A549 (cell line): ENCODE measurements around the gene SLC25A26. TPM values are rescaled to one million over a fixed set of nuclear protein-coding genes. Genes with fewer than 3 reads are reported as not detected.

Experiments
- ATAC-seq, 2 experiments: fragments of 200-7000 bp in 1 of 2; fragments of >200 bp in 1 of 2; cut with Nextera tagmentation in 1 of 2; cut with Tn5 transposase in 1 of 2; 3 replicates each; pipeline versions ENCODE4 v1.8.0 to v1.9.1; 2018 to 2020; ENCODE audit warnings: mild to moderate bottlenecking in 1 of 2, moderate library complexity in 1 of 2
- CTCF ChIA-PET: fragments of 300-600 bp; sonication (Branson Sonifier 250); formaldehyde crosslinking; extraction: SDS; loops from one replicate; lab custom pipeline; 2021; ENCODE audit warnings: antibody characterized with exemption, inconsistent platforms; lab: Yijun Ruan, JAX
- POLR2A ChIA-PET: fragments of 350-600 bp; formaldehyde crosslinking; extraction: SDS; loops from one replicate; lab custom pipeline; 2021; ENCODE audit warnings: antibody characterized with exemption, inconsistent platforms; lab: Yijun Ruan, JAX
- DNase-seq, 2 experiments: peaks; one replicate each; pipeline versions ENCODE4 v3.0.0 to v3.0.0-alpha.2; 2011 to 2016; ENCODE audit warnings: low read depth in 1 of 2, low spot score in 1 of 2
- FAIRE-seq: peaks from 2 replicates; lab custom pipeline; 2011; peaks lifted over from hg19 to GRCh38; lab: Jason Lieb, UNC
- H3K27ac ChIP-seq, 2 experiments: fragments of >200 bp; sonication (Bioruptor Twin); formaldehyde crosslinking; 3 replicates each; pipeline ENCODE4 v1.5.1; 2016 to 2017
- H3K4me1 ChIP-seq: fragments of >200 bp; sonication (Bioruptor Twin); formaldehyde crosslinking; 3 replicates; pipeline ENCODE4 v1.6.1; 2016
- H3K4me2 ChIP-seq: fragments of >200 bp; sonication (Bioruptor Twin); formaldehyde crosslinking; 3 replicates; pipeline ENCODE4 v1.6.1; 2016
- H3K4me3 ChIP-seq: fragments of >200 bp; sonication (Bioruptor Twin); formaldehyde crosslinking; 3 replicates; pipeline ENCODE4 v1.5.1; 2016
- H3K9me3 ChIP-seq: fragments of >200 bp; sonication (Bioruptor Twin); formaldehyde crosslinking; 3 replicates; pipeline ENCODE4 v1.6.1; 2016
- BCL3 ChIP-seq: fragments of >200 bp; sonication (Bioruptor Twin); formaldehyde crosslinking; IDR thresholded peaks from 3 replicates; pipeline ENCODE4 v1.6.1; 2016
- CHD4 ChIP-seq: fragments of 200-600 bp; sonication (generic); IDR thresholded peaks from 2 replicates; pipeline ENCODE4 v1.6.1; 2016; ENCODE audit warnings: antibody characterized with exemption, mild to moderate bottlenecking, borderline replicate concordance
- CTCF ChIP-seq: fragments of >200 bp; sonication (Bioruptor Twin); formaldehyde crosslinking; IDR thresholded peaks from 3 replicates; pipeline ENCODE4 v1.5.1; 2016
- EHF ChIP-seq: fragments of 250-450 bp; sonication (Bioruptor Pico); IDR thresholded peaks from 2 replicates; pipeline ENCODE4 v1.5.0; 2020; ENCODE audit warnings: mild to moderate bottlenecking
- EHMT2 ChIP-seq: fragments of 200-600 bp; sonication (generic); IDR thresholded peaks from 2 replicates; pipeline ENCODE4 v1.6.1; 2016; ENCODE audit warnings: antibody characterized with exemption, low read depth, mild to moderate bottlenecking, moderate library complexity
- ELK1 ChIP-seq: fragments of 150-350 bp; IDR thresholded peaks from 2 replicates; pipeline ENCODE4 v1.6.1; 2014; ENCODE audit warnings: low read depth, mild to moderate bottlenecking, low read length
- ESRRA ChIP-seq: fragments of 150-350 bp; IDR thresholded peaks from 2 replicates; pipeline ENCODE4 v1.6.1; 2014; ENCODE audit warnings: mild to moderate bottlenecking, low read length, borderline replicate concordance
- FOXS1 ChIP-seq: fragments of 250-450 bp; sonication (Bioruptor Pico); IDR thresholded peaks from 2 replicates; pipeline ENCODE4 v1.5.0; 2020; ENCODE audit warnings: mild to moderate bottlenecking, moderate library complexity
- HDAC2 ChIP-seq: fragments of 200-600 bp; sonication (generic); IDR thresholded peaks from 2 replicates; pipeline ENCODE4 v1.6.1; 2016
- HES2 ChIP-seq: fragments of >200 bp; sonication (Bioruptor Twin); formaldehyde crosslinking; IDR thresholded peaks from 2 replicates; pipeline ENCODE4 v1.6.1; 2016
- HOXB5 ChIP-seq: fragments of 250-450 bp; sonication (Bioruptor Pico); IDR thresholded peaks from 2 replicates; pipeline ENCODE4 v1.5.0; 2020; ENCODE audit warnings: mild to moderate bottlenecking, moderate library complexity
- JUNB ChIP-seq: fragments of >200 bp; sonication (Bioruptor Twin); formaldehyde crosslinking; IDR thresholded peaks from 2 replicates; pipeline ENCODE4 v1.6.1; 2016
- MAFK ChIP-seq: fragments of 450-650 bp; IDR thresholded peaks from 2 replicates; pipeline ENCODE4 v1.6.1; 2014; ENCODE audit not compliant: partially characterized antibody
- MYC ChIP-seq: IDR thresholded peaks from 2 replicates; pipeline ENCODE4 v1.6.1; 2012; ENCODE audit warnings: mild to moderate bottlenecking, inconsistent platforms, low read length, improper control_type of control experiment, borderline replicate concordance
- PBX3 ChIP-seq: IDR thresholded peaks from 2 replicates; pipeline ENCODE4 v1.6.1; 2012
- PHF8 ChIP-seq: fragments of 200-600 bp; sonication (generic); IDR thresholded peaks from 2 replicates; pipeline ENCODE4 v1.6.1; 2016; ENCODE audit warnings: low read depth, mild to moderate bottlenecking, antibody characterized with exemption, moderate library complexity, borderline replicate concordance
- POLR2AphosphoS2 ChIP-seq: conservative IDR thresholded peaks from 2 replicates; pipeline ENCODE4 v1.6.1; 2012; ENCODE audit warnings: low read length, improper control_type of control experiment, inconsistent platforms
- RAD21 ChIP-seq, 2 experiments: fragments of >200 bp in 1 of 2; sonication (Bioruptor Twin) in 1 of 2; formaldehyde crosslinking in 1 of 2; IDR thresholded peaks in 1 of 2; conservative IDR thresholded peaks in 1 of 2; 2 replicates in 1 of 2; 3 replicates in 1 of 2; pipeline ENCODE4 v1.6.1; 2012 to 2018; ENCODE audit warnings: inconsistent platforms in 1 of 2
- REST ChIP-seq: fragments of 200-600 bp; sonication (generic); IDR thresholded peaks from 2 replicates; pipeline ENCODE4 v1.6.1; 2016; ENCODE audit warnings: antibody characterized with exemption, mild to moderate bottlenecking, moderate library complexity
- RNF2 ChIP-seq: fragments of 200-600 bp; sonication (generic); IDR thresholded peaks from 2 replicates; pipeline ENCODE4 v1.6.1; 2016; ENCODE audit warnings: low read depth, mild to moderate bottlenecking, antibody characterized with exemption, moderate library complexity, borderline replicate concordance
- SMC3 ChIP-seq: fragments of >200 bp; sonication (Bioruptor Twin); formaldehyde crosslinking; IDR thresholded peaks from 3 replicates; pipeline ENCODE4 v1.6.1; 2018; ENCODE audit warnings: inconsistent platforms
- TP53 ChIP-seq: fragments of 250-450 bp; sonication (Bioruptor Pico); IDR thresholded peaks from 2 replicates; pipeline ENCODE4 v1.5.0; 2021; ENCODE audit warnings: mild to moderate bottlenecking, moderate library complexity
- USF2 ChIP-seq: fragments of 450-650 bp; IDR thresholded peaks from 2 replicates; pipeline ENCODE4 v1.6.1; 2014; ENCODE audit warnings: antibody characterized with exemption
- WGBS: methylation state at CpG from one replicate; pipeline ENCODE4 v1.1.6; 2017; ENCODE audit errors: missing lambda C conversion rate; 5-methylcytosine and 5-hydroxymethylcytosine counted together
- polyA plus RNA-seq, 4 experiments: library from polyadenylated mRNA; depleted of rRNA in 3 of 4; stranded (reverse); fragments of >200 nt; fragmentation: RNase III in 1 of 4; extraction: RNeasy Plus Mini Kit Qiagen cat#74134 plus additional on column Dnase treatment in 1 of 4; gene quantifications; 2 replicates in 3 of 4; 3 replicates in 1 of 4; pipeline ENCODE4 v1.2.3, GENCODE V29; 2011 to 2017

SLC25A26 gene
- polyA plus RNA-seq, 2 of the 4 experiments (the other 2 are of a cell fraction) = 13.0 to 30.5 TPM

- no peak overlapping the region for H3K27ac ChIP-seq
- H3K4me2 ChIP-seq = no peak overlapping the region
- H3K4me1 ChIP-seq = no peaks in the 10 kb centered on the region
- no peak overlapping the region for H3K4me3 ChIP-seq
- DNase-seq = no peak
- H3K9me3 ChIP-seq = no peaks in the 10 kb centered on the region
- POLR2A ChIA-PET = no interaction called here
- CTCF ChIA-PET = no interaction called here
- TF ChIP-seq HOXB5 (CRISPR knock-in tag) (no peak), HDAC2 (no peak), POLR2AphosphoS2 (no peak), PHF8 (no peak), FOXS1 (CRISPR knock-in tag) (no peak), HES2 (no peak), MAFK (no peak), SMC3 (no peak), PBX3 (no peak)
- no peak for ATAC-seq
- no peak for FAIRE-seq
These were observed 45.8 kb downstream of the SLC25A26 start for GRCh38 chr3:66266551-66266950.

GRCh38 chr3:66267031-66267430 is 46.2 kb downstream of the SLC25A26 start:
- CTCF ChIA-PET = no interaction called here

More at GRCh38 chr3:66267031-66267430, 46.2 kb downstream of the SLC25A26 start:
- DNase-seq (no peak), ATAC-seq (no peak), FAIRE-seq (no peak)
- Histone ChIP-seq H3K4me3 (no peak overlapping the region), H3K4me1 (no peaks in the 10 kb centered on the region), H3K4me2 (no peak overlapping the region), H3K9me3 (no peaks in the 10 kb centered on the region), H3K27ac (no peak overlapping the region)
- WGBS = 78% methylated on average over 4 of the region's 4 CpGs
- TF ChIP-seq ESRRA = no peak
- no peak for TF ChIP-seq CTCF
- TF ChIP-seq HES2 = no peak
- TF ChIP-seq EHMT2 = no peak
- TF ChIP-seq TP53 (CRISPR knock-in tag) = no peak
- TF ChIP-seq BCL3 = no peak
- TF ChIP-seq REST = no peak
- no peak for TF ChIP-seq HDAC2
- TF ChIP-seq USF2 = no peak
- no peak for TF ChIP-seq JUNB
- no peak for TF ChIP-seq SMC3
- TF ChIP-seq ELK1 = no peak
- no peak for TF ChIP-seq RNF2
- no peak for TF ChIP-seq EHF (CRISPR knock-in tag)
- no peak for TF ChIP-seq MYC
- no peak for TF ChIP-seq RAD21 (conservative IDR thresholded peaks at IDR 0.05 in 1 of 2, IDR thresholded peaks at IDR 0.05 in 1 of 2)
- TF ChIP-seq CHD4 = no peak
- POLR2A ChIA-PET = no interaction called here
